Raji (cell line): ENCODE results near the gene TMEM242.
A peak's percentile ranks its signal among the peaks of the same experiment; 100 is the strongest.

Source experiments
- POLR2A ChIP-seq: IDR thresholded peaks from 2 replicates; pipeline ENCODE4 v1.6.1; 2011; ENCODE audit warnings: low read depth, low read length, control low read depth; ENCODE audit not compliant: insufficient read depth

Gene TMEM242

DNA sequence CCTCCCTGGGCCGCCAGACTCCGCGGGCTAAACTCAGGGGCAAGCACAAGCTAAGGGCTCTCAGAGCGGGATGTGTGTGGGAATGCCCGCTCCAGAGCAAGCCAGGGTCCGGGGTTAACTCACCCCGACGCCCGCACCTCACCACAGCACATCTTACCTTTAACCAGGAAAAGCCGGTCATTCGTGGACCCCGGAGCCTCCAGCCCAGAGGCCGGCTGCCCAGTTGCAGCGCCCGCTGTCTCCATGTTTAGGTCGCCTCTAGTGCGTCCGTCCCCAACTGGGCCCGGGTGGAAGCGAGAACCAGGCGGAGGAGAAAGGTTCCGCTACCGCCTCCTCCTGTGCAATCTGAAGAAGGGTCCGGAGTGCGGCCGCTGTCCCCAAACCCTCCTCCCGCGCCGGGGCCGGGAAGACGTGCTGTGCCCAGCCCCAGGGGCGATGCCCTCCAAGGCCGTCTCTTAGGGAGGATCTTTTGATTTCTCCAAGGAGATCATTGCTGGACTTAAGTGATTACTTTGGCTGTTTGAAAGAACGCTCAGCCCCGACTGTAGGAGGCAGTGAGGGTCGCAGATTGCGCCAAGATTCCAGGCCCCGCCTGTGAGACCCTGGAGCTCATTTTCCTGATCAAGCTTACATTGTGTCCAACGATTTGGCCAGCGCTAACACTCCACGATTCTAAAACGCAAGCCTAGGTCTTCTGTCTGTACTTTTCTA lies at the start of gene TMEM242:
Gene TMEM242, minus strand, starts transcription at position 265 of the 711 bp plus-strand sequence. Its CDS starts 20 bp downstream, at position 245.
- peak; percentile 95 for TF ChIP-seq POLR2A

DNA sequence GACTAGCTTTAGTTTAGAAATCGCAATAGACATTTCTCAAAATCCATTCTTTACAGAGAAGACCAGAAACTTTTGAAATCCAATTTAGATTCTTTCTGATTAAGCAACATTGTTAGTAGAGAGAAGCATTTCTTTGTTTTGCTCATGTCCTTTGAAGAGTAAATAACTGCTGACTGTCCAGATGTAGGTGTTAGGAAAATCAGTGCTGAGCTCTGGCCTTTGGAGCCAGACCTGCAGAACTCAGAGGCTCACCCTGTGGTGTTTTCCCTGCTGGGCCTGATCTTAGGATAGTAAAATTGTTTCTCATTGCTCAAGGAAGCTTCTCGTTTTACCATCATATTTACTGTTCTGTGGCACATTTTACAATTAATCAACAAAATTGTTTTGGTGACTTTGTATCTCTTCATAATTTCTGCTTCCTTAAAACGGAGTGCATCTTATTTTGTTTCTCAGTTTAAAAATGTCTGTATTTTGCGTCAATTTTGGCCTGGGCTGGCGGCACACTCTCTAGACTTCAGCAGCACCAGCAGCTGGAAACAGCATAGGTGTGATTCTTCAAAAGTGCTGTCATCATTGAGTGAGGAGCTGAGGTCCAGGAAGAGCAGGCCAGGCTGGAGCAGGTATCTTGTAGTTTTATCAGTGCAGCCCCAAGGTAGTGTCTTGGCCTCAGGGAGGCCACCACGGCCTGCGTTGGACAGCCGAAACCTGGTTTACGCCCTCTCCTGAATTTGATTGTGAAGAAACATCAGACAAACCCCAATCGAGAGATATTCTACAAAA lies 49.4 kb upstream of the TMEM242 start:
- no peak for TF ChIP-seq POLR2A

DNA sequence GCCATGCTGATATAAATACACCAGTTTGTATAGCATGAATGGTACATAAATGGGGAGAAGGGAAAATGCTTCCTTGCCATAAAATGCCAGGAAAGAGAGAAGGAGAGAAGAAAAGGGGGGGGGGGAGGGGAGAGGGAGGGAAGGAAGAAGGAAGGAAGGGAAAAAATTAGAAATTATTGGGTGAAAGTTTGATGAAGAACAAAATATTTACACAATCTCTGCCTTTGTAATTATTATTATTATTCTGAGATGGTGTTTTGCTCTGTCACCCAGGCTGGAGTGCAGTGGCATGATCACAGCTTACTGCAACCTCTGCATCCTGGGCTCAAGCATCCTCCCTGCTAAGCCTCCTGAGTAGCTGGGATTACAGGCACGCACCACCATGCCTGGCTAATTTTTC lies 47.4 kb upstream of the TMEM242 start:
- no peak for TF ChIP-seq POLR2A

DNA sequence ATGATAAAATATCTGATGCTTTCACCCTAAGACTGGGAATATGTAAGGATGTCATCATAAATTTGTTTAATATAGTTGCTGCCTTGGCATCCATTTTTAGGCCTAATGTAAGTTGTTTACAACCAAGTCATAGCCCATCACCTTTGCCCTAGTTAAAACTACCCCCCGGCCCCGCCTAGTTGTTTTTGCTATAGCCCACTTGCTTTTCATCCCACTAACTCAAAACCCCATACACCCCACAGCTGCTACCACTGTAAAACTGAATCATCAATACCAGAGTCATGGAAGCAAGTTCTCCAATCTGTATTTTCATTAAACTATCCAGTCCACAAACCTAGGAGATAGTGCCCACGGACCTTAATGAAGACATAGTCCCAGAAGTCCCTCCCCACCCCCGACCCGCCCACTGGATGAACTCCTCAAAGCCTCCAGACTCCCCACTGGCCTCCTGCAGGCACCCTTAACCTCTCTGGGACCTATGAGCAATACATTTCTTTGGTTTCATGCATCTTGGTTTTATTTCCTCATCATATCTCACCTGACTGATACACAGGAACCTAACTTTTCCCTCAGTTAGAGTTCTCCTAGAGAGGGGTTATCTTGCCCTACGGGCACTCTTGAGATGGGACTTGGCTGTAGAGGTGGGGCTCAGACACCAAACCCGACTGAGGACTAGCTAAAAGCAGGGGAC lies 45.2 kb upstream of the TMEM242 start:
- no peak for TF ChIP-seq POLR2A

DNA sequence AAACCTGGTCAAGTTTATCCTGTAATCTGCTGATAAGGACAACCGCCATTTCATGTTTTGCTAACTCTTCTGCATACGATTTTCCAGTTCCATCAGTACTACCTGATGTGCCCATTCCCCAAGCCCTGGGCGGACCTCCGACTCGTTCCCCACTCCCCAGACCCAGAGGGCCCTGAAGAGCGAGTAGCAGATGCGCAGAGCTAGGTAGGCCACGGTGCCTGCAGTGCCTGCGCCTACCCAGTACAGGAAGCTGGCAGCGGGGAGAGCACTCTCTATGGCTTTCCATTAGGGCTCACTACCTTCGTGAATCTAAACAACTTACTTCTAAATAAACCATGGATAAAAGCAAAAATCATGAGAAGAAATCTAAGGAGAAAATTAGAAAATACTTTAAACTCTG lies 43.3 kb upstream of the TMEM242 start:
- no peak for TF ChIP-seq POLR2A

DNA sequence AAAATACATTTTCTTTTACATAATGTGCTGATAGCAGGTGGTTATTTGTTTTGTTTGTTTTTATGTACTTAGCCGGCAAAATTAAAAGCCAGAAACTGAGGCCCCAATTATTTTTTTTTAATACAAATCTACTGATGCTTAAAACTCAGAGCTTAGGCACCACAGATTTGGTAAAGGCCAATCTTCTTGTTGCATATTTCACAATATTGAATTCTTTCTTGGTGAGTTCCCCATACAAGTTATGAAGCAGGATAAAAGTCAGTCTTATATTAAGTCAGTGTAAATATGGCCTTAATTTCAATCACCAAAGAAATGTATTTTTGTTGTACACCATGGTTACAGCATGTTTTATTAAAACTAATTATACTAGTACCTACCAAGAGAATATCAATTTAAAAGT lies 41.4 kb upstream of the TMEM242 start:
- TF ChIP-seq POLR2A = no peak

DNA sequence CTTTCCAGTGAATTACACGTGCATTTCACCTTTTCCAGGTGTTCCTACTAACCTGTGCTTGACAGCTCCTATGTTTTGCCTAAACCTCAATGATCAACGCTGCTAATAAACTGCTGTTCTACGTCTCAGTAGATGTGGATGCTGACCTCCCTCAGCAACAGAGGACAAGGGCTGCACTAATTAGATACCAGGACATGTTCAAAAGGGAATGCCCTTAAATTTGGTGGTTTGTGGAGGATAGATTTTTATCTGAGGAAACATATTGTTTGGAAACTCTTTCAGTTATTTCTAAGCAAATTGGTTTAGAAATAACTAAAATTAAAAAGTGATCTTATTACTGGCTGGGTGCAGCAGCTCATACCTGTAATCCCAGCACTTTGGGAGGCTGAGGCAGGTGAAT lies 38.6 kb upstream of the TMEM242 start:
- no peak for TF ChIP-seq POLR2A

DNA sequence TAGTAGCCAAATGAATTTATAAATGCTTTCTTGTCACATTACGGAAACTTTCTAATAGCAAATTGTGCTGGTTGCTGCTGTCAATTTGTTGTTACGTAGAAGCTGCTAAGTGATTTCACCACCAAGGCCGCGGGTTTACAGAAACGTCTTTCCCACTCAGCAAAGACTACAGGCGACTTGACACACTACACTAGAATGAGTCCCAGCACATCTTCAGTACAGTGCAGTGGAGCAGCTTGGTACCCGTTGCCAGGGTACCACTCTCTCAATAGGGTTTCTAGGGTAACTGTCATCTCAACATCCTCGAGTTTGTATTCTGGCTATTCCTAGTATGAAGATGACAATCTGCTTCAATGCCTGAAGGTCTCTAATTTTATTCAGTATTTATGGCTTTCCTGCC lies 35.0 kb upstream of the TMEM242 start:
- no peak for TF ChIP-seq POLR2A

DNA sequence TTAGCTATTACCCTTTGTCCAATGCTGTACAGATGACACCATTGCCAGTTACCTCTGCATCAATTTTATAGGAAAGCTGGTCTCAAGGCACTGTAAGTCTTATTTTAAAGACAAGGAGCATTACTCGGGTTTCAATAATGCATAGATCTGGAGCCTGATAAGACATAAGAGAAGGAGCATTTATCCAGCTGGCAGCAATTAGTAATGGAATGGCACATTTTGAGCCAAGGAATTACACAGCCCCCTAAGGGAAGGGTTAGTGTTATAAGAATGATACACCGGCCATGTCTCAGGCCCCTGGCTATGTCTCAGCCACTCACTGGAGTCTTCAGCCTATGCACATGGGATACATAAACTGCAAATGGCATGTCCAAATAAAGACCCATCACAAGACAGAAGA lies 23.1 kb upstream of the TMEM242 start:
- no peak for TF ChIP-seq POLR2A

DNA sequence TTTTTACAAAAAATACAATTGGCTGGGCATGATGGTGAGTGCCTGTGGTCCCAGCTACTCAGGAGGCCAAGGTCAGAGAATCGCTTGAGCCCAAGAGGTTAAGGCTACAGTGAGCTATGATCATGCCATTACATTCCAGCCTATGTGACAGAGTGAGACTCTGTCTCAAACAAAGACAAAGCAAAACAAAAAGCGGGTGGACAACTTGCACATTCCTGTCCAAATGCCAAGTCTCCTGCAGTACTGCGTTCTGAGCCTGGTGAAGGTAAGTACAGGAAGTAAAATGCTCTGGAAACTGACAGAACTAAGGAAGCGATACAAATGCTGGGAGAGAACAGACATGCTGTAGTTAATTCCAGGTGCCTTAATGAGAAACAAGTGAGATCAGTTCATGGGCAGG lies 20.4 kb upstream of the TMEM242 start:
- no peak for TF ChIP-seq POLR2A

DNA sequence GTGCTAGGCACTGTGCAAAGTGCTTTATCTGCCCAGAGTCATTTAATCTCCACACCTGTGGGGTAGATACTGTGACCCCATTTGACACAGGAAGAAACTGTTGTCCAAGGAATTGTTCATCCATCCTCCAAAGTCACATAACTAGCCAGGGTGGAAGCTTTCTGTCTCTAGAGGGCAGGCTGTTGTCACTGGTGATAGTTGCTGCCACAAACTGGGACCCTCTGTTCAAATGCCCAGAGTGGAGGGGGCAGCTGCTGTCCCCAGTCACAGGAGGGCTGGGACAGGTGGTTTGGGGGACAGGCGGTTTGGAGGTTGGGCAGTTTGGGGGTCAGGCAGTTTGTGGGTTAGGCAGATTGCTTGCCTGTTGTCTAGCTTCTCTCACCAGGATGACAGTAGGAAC lies 16.1 kb upstream of the TMEM242 start:
- TF ChIP-seq POLR2A = no peak

DNA sequence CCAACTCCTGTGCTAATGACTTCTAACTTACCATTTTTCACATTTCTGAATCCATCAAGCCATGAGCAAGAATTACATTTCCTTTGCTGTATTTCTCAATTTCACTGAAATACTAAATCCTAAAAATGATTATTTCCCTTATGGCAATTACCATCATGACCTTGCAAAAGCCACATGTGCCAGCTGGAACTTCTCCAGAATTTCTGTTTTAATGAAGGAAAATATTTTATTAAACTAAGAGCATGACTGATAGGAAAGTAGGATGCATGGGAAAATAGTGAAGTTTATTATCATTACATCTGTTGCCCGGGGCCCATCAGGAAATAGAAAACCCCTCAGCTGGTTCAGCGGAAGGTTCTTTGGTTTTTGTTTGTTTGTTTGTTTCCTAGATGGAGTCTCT lies 14.4 kb upstream of the TMEM242 start:
- TF ChIP-seq POLR2A = no peak

DNA sequence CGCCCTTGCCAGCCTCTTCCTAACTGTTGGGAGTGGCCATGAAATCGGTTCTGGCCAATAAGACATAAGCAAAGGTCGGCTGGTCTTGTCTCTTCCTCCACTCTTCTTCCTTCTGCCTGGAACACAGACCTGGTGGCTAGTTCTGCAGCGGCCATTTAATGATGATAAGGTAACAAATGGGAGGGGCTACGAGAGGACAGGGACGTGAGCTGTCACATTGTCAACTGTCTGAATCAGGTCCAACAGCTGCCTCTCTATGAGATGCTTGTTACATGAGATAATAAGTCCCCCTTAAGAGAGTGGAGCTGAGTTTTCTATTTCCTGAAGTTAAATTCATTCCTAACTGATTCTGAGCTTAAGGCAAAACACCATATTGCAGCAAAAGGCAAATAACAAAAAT lies 12.5 kb upstream of the TMEM242 start:
- no peak for TF ChIP-seq POLR2A

DNA sequence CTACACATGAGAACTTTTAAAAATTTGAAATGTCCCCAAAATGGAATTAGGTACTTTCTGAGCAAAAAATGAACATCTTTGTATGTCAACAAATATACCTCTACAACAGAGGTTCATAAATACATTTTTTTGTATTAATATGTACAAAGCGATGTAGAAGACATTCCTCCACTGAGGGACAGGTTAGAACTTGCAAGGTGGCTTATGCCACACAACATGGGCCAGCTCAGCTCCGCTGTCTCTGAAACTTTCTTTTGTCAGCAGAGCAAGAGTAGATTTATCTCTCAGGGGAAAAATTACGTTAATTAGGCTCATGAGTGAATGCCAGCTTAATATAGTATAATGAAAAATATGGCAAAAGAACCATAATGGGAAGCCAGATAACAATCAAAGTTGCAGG lies 10.6 kb upstream of the TMEM242 start:
- TF ChIP-seq POLR2A = no peak

DNA sequence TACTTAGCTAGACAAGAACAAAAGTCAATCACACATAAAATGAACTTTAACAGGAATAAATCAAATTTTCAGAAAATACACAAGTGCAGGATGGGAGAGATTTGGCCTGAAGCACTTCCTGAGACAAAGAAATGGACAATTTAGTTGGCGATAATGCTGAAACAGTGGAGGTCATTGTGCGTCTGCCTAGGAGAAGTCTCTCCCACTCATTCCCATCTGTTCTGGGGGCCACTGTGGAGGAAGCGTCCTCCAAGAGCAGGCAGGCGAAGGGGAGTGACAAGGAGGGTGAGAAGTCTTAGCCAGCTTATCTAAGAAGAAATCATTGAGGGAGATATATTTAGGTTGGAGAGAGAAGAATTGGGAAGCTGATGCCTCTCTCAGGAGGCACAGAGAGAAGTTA lies 10.2 kb upstream of the TMEM242 start:
- no peak for TF ChIP-seq POLR2A

DNA sequence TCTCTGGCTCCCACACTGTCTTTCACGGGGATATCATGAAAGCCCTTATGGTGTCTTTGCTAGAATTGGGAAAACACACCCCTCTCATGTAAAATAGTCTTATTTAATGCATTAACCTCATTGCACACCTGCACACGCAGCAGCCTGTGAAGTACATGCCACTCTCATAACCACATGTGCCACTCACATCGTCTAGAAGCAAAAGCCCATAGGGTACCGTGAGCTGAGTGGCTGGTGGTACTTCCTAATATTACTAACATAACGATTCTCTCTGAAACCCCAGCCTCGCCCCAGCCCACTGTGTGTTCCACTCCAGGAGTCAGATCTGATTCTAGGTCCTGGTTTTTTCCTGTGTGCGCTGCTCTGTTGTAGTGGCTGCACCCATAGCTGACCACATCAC lies 9.5 kb upstream of the TMEM242 start:
- no peak for TF ChIP-seq POLR2A
